Measurements from ENCODE around the gene NECTIN2.

NECTIN2 gene

DNA sequence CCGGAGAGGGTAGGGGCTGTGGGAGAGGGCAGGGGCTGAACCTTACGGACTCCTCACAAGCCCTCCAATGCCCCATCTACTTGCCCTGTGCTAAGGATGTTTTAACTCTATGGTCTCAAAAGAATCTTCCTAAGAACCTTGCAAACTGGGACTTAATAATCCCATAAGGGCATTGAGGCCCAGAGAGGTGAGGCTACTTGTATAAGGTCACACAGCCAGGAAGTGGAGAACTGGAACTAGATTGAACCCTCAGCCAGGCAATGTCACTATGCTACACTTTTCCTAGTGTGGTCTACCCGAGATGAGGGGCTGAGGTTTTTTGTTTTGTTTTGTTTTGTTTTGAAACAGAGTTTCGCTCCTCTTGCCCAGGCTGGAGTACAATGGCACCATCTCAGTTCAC lies 85.4 kb downstream of the NECTIN2 start:
- no peak for DNase-seq (ENCODE audit: low spot score)

More for the DNA sequence above, 85.4 kb downstream of the NECTIN2 start:
- TF ChIP-seq, protein P1, sequence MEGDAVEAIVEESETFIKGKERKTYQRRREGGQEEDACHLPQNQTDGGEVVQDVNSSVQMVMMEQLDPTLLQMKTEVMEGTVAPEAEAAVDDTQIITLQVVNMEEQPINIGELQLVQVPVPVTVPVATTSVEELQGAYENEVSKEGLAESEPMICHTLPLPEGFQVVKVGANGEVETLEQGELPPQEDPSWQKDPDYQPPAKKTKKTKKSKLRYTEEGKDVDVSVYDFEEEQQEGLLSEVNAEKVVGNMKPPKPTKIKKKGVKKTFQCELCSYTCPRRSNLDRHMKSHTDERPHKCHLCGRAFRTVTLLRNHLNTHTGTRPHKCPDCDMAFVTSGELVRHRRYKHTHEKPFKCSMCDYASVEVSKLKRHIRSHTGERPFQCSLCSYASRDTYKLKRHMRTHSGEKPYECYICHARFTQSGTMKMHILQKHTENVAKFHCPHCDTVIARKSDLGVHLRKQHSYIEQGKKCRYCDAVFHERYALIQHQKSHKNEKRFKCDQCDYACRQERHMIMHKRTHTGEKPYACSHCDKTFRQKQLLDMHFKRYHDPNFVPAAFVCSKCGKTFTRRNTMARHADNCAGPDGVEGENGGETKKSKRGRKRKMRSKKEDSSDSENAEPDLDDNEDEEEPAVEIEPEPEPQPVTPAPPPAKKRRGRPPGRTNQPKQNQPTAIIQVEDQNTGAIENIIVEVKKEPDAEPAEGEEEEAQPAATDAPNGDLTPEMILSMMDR (IDR thresholded peaks at IDR 0.05; ENCODE audit: extremely low read depth, missing control alignments): no peak
